GM23338 (cell line): ENCODE measurements around the gene VIPR1.
A peak's percentile ranks its signal among the peaks of the same experiment; 100 is the strongest.

Source experiments
- CREB1 ChIP-seq: fragments of 250-450 bp; sonication (Bioruptor Pico); IDR thresholded peaks from 2 replicates; pipeline ENCODE4 v1.5.0; 2020; ENCODE audit warnings: low read depth, mild to moderate bottlenecking, moderate library complexity
- ETS1 ChIP-seq: IDR thresholded peaks from 2 replicates; pipeline ENCODE4 v1.6.1; 2016; ENCODE audit warnings: antibody characterized with exemption
- EZH2 ChIP-seq: fragments of 200-600 bp; sonication (generic); IDR thresholded peaks from one replicate; pipeline ENCODE4 v1.8.0; 2017; ENCODE audit warnings: antibody characterized with exemption, mild to moderate bottlenecking, low read depth; ENCODE audit not compliant: unreplicated experiment
- EZH2phosphoT487 ChIP-seq: fragments of 200-600 bp; sonication (generic); IDR thresholded peaks from one replicate; pipeline ENCODE4 v1.8.1; 2018; ENCODE audit warnings: antibody characterized with exemption; ENCODE audit not compliant: unreplicated experiment
- JUNB ChIP-seq: IDR thresholded peaks from one replicate; pipeline ENCODE4 v1.6.1; 2016; ENCODE audit warnings: antibody characterized with exemption; ENCODE audit not compliant: unreplicated experiment
- NANOG ChIP-seq: IDR thresholded peaks from 2 replicates; pipeline ENCODE4 v1.6.1; 2016; ENCODE audit warnings: antibody characterized with exemption, borderline replicate concordance
- POLR2AphosphoS5 ChIP-seq: IDR thresholded peaks from 2 replicates; pipeline ENCODE4 v1.6.1; 2016; ENCODE audit warnings: antibody characterized with exemption, low read depth
- REST ChIP-seq: IDR thresholded peaks from one replicate; pipeline ENCODE4 v1.6.1; 2018; ENCODE audit warnings: antibody characterized with exemption; ENCODE audit not compliant: unreplicated experiment
- STAT1 ChIP-seq: IDR thresholded peaks from one replicate; pipeline ENCODE4 v1.6.1; 2016; ENCODE audit warnings: antibody characterized with exemption; ENCODE audit not compliant: unreplicated experiment
- ZNF114 ChIP-seq: fragments of 250-450 bp; sonication (Bioruptor Pico); IDR thresholded peaks from 2 replicates; pipeline ENCODE4 v1.5.0; 2020; ENCODE audit warnings: mild to moderate bottlenecking, moderate library complexity
- ZNF331 ChIP-seq: fragments of 250-450 bp; sonication (Bioruptor Pico); IDR thresholded peaks from 2 replicates; pipeline ENCODE4 v1.5.0; 2020; ENCODE audit warnings: low read depth, mild to moderate bottlenecking, moderate library complexity
- TF ChIP-seq, protein P1 (sequence below), 2 experiments: fragments of 200-600 bp in 1 of 2; sonication (generic) in 1 of 2; conservative IDR thresholded peaks; 2 replicates each; pipeline versions ENCODE4 v1.5.1 to v1.6.1; 2016 to 2017; ENCODE audit warnings: antibody characterized with exemption in 2 of 2, low read depth in 2 of 2, mild to moderate bottlenecking in 2 of 2, moderate library complexity in 1 of 2
- TF ChIP-seq, protein P2 (sequence below): fragments of 250-450 bp; sonication (Bioruptor Pico); IDR thresholded peaks from 2 replicates; pipeline ENCODE4 v1.5.0; 2020; ENCODE audit warnings: mild to moderate bottlenecking, moderate library complexity

- TF ChIP-seq EZH2phosphoT487 (no peak), EZH2 (no peak), POLR2AphosphoS5 (peak; percentile 28; the same call in 1 of the 2 replicates), JUNB (no peak), STAT1 (no peak), ZNF331 (CRISPR knock-in tag) (no peak), REST (no peak), NANOG (no peak), ZNF114 (CRISPR knock-in tag) (no peak), ETS1 (no peak), CREB1 (CRISPR knock-in tag) (peak; percentile 63; the same call in 1 of the 2 replicates)
- TF ChIP-seq, protein P1, sequence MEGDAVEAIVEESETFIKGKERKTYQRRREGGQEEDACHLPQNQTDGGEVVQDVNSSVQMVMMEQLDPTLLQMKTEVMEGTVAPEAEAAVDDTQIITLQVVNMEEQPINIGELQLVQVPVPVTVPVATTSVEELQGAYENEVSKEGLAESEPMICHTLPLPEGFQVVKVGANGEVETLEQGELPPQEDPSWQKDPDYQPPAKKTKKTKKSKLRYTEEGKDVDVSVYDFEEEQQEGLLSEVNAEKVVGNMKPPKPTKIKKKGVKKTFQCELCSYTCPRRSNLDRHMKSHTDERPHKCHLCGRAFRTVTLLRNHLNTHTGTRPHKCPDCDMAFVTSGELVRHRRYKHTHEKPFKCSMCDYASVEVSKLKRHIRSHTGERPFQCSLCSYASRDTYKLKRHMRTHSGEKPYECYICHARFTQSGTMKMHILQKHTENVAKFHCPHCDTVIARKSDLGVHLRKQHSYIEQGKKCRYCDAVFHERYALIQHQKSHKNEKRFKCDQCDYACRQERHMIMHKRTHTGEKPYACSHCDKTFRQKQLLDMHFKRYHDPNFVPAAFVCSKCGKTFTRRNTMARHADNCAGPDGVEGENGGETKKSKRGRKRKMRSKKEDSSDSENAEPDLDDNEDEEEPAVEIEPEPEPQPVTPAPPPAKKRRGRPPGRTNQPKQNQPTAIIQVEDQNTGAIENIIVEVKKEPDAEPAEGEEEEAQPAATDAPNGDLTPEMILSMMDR (conservative IDR thresholded peaks at IDR 0.05; ENCODE audit: low read depth in 2 of 2), result no peak
- TF ChIP-seq, protein P2, sequence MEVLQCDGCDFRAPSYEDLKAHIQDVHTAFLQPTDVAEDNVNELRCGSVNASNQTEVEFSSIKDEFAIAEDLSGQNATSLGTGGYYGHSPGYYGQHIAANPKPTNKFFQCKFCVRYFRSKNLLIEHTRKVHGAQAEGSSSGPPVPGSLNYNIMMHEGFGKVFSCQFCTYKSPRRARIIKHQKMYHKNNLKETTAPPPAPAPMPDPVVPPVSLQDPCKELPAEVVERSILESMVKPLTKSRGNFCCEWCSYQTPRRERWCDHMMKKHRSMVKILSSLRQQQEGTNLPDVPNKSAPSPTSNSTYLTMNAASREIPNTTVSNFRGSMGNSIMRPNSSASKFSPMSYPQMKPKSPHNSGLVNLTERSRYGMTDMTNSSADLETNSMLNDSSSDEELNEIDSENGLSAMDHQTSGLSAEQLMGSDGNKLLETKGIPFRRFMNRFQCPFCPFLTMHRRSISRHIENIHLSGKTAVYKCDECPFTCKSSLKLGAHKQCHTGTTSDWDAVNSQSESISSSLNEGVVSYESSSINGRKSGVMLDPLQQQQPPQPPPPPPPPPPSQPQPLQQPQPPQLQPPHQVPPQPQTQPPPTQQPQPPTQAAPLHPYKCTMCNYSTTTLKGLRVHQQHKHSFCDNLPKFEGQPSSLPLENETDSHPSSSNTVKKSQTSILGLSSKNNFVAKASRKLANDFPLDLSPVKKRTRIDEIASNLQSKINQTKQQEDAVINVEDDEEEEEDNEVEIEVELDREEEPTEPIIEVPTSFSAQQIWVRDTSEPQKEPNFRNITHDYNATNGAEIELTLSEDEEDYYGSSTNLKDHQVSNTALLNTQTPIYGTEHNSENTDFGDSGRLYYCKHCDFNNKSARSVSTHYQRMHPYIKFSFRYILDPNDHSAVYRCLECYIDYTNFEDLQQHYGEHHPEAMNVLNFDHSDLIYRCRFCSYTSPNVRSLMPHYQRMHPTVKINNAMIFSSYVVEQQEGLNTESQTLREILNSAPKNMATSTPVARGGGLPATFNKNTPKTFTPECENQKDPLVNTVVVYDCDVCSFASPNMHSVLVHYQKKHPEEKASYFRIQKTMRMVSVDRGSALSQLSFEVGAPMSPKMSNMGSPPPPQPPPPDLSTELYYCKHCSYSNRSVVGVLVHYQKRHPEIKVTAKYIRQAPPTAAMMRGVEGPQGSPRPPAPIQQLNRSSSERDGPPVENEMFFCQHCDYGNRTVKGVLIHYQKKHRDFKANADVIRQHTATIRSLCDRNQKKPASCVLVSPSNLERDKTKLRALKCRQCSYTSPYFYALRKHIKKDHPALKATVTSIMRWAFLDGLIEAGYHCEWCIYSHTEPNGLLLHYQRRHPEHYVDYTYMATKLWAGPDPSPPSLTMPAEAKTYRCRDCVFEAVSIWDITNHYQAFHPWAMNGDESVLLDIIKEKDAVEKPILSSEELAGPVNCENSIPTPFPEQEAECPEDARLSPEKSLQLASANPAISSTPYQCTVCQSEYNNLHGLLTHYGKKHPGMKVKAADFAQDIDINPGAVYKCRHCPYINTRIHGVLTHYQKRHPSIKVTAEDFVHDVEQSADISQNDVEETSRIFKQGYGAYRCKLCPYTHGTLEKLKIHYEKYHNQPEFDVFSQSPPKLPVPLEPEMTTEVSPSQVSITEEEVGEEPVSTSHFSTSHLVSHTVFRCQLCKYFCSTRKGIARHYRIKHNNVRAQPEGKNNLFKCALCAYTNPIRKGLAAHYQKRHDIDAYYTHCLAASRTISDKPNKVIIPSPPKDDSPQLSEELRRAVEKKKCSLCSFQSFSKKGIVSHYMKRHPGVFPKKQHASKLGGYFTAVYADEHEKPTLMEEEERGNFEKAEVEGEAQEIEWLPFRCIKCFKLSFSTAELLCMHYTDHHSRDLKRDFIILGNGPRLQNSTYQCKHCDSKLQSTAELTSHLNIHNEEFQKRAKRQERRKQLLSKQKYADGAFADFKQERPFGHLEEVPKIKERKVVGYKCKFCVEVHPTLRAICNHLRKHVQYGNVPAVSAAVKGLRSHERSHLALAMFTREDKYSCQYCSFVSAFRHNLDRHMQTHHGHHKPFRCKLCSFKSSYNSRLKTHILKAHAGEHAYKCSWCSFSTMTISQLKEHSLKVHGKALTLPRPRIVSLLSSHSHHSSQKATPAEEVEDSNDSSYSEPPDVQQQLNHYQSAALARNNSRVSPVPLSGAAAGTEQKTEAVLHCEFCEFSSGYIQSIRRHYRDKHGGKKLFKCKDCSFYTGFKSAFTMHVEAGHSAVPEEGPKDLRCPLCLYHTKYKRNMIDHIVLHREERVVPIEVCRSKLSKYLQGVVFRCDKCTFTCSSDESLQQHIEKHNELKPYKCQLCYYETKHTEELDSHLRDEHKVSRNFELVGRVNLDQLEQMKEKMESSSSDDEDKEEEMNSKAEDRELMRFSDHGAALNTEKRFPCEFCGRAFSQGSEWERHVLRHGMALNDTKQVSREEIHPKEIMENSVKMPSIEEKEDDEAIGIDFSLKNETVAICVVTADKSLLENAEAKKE (CRISPR knock-in tag), result no peak
Measured at GRCh38 chr3:42502429-42503250, at the start of gene VIPR1.
